H1 (cell line): Measurements from ENCODE around the gene SLC5A9. TPM values are rescaled to one million over a fixed set of nuclear protein-coding genes. Genes with fewer than 3 reads are reported as not detected.

Experiments
- CTCF ChIA-PET: fragments of 300-600 bp; sonication (Branson Sonifier 250); formaldehyde crosslinking; loops from one replicate; lab custom pipeline; 2021; ENCODE audit not compliant: partially characterized antibody; lab: Charles Lee
- POLR2A ChIA-PET: fragments of 300-600 bp; sonication (Branson Sonifier 250); formaldehyde crosslinking; loops from one replicate; lab custom pipeline; 2021; ENCODE audit warnings: inconsistent platforms; ENCODE audit not compliant: partially characterized antibody; lab: Charles Lee
- DNase-seq, 2 experiments: peaks; one replicate each; pipeline versions ENCODE4 v3.0.0 to v3.0.0-alpha.2; 2010 to 2022; ENCODE audit warnings: low spot score in 2 of 2, low read depth in 1 of 2, mixed read lengths in 1 of 2
- FAIRE-seq: peaks from 2 replicates; lab custom pipeline; 2011; peaks lifted over from hg19 to GRCh38; lab: Jason Lieb, UNC
- H2AFZ ChIP-seq: 2 replicates; pipeline ENCODE4 v1.8.1; 2012; ENCODE audit warnings: low read length, inconsistent platforms
- H2AK5ac ChIP-seq: 2 replicates; pipeline ENCODE4 v1.6.1; 2013; ENCODE audit warnings: low read depth, low read length
- H2BK120ac ChIP-seq: replicated peaks from 2 replicates; pipeline ENCODE3; 2013; ENCODE audit warnings: low read depth, low read length, inconsistent platforms
- H2BK12ac ChIP-seq: 2 replicates; pipeline ENCODE4 v1.6.1; 2013; ENCODE audit warnings: low read depth, low read length
- H2BK15ac ChIP-seq: 2 replicates; pipeline ENCODE4 v1.6.1; 2013; ENCODE audit warnings: low read length
- H2BK20ac ChIP-seq: 2 replicates; pipeline ENCODE4 v1.6.1; 2013; ENCODE audit warnings: low read length
- H2BK5ac ChIP-seq: 2 replicates; pipeline ENCODE4 v1.6.1; 2013; ENCODE audit warnings: low read depth, low read length
- H3K14ac ChIP-seq: 2 replicates; pipeline ENCODE4 v1.6.1; 2013; ENCODE audit warnings: inconsistent platforms; ENCODE audit not compliant: insufficient read length
- H3K18ac ChIP-seq: 2 replicates; pipeline ENCODE4 v1.6.1; 2013; ENCODE audit warnings: low read length; ENCODE audit errors: extremely low read depth
- H3K23ac ChIP-seq: 2 replicates; pipeline ENCODE4 v1.6.1; 2013; ENCODE audit warnings: inconsistent platforms; ENCODE audit not compliant: insufficient read length
- H3K23me2 ChIP-seq: 2 replicates; pipeline ENCODE4 v1.6.1; 2013; ENCODE audit warnings: low read depth, low read length
- H3K27ac ChIP-seq: 2 replicates; pipeline ENCODE4 v1.6.1; 2011; ENCODE audit warnings: low read depth, low read length, inconsistent platforms
- H3K27me3 ChIP-seq, 4 experiments: replicated peaks in 1 of 4; 1 replicate in 1 of 4; 2 replicates in 3 of 4; pipeline versions ENCODE4 v1.6.1 to v1.8.1; 2011 to 2013; ENCODE audit warnings: low read length in 3 of 4, mild to moderate bottlenecking in 3 of 4, inconsistent platforms in 2 of 4, mixed read lengths in 2 of 4, moderate library complexity in 1 of 4; ENCODE audit not compliant: control insufficient read depth in 3 of 4, insufficient read depth in 3 of 4; ENCODE audit errors: extremely low read depth in 1 of 4
- H3K36me3 ChIP-seq, 4 experiments: 2 replicates each; pipeline versions ENCODE4 v1.6.1 to v1.8.1; 2011 to 2013; ENCODE audit warnings: mild to moderate bottlenecking in 4 of 4, low read length in 3 of 4, moderate library complexity in 2 of 4, control low read depth in 1 of 4, inconsistent platforms in 1 of 4; ENCODE audit not compliant: insufficient read depth in 4 of 4, control insufficient read depth in 2 of 4
- H3K4ac ChIP-seq: replicated peaks from 2 replicates; pipeline ENCODE3; 2013; ENCODE audit warnings: low read length, low read depth, mixed read lengths, inconsistent platforms; ENCODE audit not compliant: insufficient read length
- H3K4me1 ChIP-seq, 4 experiments: replicated peaks in 1 of 4; 1 replicate in 1 of 4; 2 replicates in 3 of 4; pipeline versions ENCODE4 v1.6.1 to v1.8.1; 2011 to 2013; ENCODE audit warnings: low read length in 3 of 4, inconsistent platforms in 2 of 4, mixed read lengths in 1 of 4; ENCODE audit not compliant: insufficient read depth in 4 of 4, control insufficient read depth in 3 of 4
- H3K4me2 ChIP-seq, 2 experiments: 2 replicates each; pipeline versions ENCODE4 v1.6.1 to v1.8.1; 2011 to 2013; ENCODE audit warnings: low read depth in 2 of 2, low read length in 2 of 2, control low read depth in 1 of 2, inconsistent platforms in 1 of 2, mild to moderate bottlenecking in 1 of 2; ENCODE audit not compliant: insufficient read depth in 1 of 2
- H3K4me3 ChIP-seq, 4 experiments: fragments of 200-600, 300-600 bp in 1 of 4; sonication (generic), shearing (Covaris generic), sonication (Bioruptor Twin) in 1 of 4; 2 replicates each; pipeline versions ENCODE4 v1.5.1 to v1.8.1; 2011 to 2016; ENCODE audit warnings: low read length in 4 of 4, low read depth in 3 of 4, control low read depth in 2 of 4, inconsistent platforms in 2 of 4, mild to moderate bottlenecking in 2 of 4, mixed read lengths in 1 of 4, moderate library complexity in 1 of 4; ENCODE audit not compliant: insufficient read depth in 2 of 4; ENCODE audit errors: extremely low read depth in 1 of 4
- H3K56ac ChIP-seq: replicated peaks from 2 replicates; pipeline ENCODE3; 2013; ENCODE audit warnings: low read depth, mild to moderate bottlenecking, mixed read lengths, low read length, inconsistent platforms; ENCODE audit not compliant: insufficient read length
- H3K79me1 ChIP-seq: 2 replicates; pipeline ENCODE4 v1.6.1; 2013; ENCODE audit warnings: low read depth, low read length, control low read depth
- H3K79me2 ChIP-seq, 2 experiments: 2 replicates each; pipeline versions ENCODE4 v1.6.1 to v1.8.1; 2012 to 2013; ENCODE audit warnings: low read length in 2 of 2, mild to moderate bottlenecking in 2 of 2, inconsistent platforms in 1 of 2; ENCODE audit not compliant: insufficient read depth in 2 of 2, control insufficient read depth in 1 of 2
- H3K9ac ChIP-seq, 4 experiments: replicated peaks in 1 of 4; 1 replicate in 1 of 4; 2 replicates in 3 of 4; pipeline versions ENCODE4 v1.6.1 to v1.8.1; 2011 to 2013; ENCODE audit warnings: low read depth in 3 of 4, low read length in 3 of 4, control low read depth in 2 of 4, mild to moderate bottlenecking in 2 of 4, moderate library complexity in 2 of 4, inconsistent platforms in 1 of 4; ENCODE audit errors: extremely low read depth in 1 of 4
- H3K9me3 ChIP-seq, 2 experiments: 2 replicates each; pipeline versions ENCODE4 v1.6.1 to v1.8.1; 2012 to 2013; ENCODE audit warnings: mild to moderate bottlenecking in 2 of 2, moderate library complexity in 2 of 2, control low read depth in 1 of 2, inconsistent platforms in 1 of 2, low read depth in 1 of 2, low read length in 1 of 2, mixed read lengths in 1 of 2; ENCODE audit not compliant: insufficient read depth in 2 of 2
- H4K20me1 ChIP-seq, 2 experiments: replicated peaks in 1 of 2; 2 replicates each; pipeline versions ENCODE3 to v1.8.1; 2011 to 2013; ENCODE audit warnings: inconsistent platforms in 2 of 2, low read length in 2 of 2, mild to moderate bottlenecking in 1 of 2; ENCODE audit not compliant: insufficient read depth in 2 of 2, control insufficient read depth in 1 of 2
- H4K5ac ChIP-seq: 2 replicates; pipeline ENCODE4 v1.6.1; 2013; ENCODE audit warnings: low read length, low read depth, mixed read lengths, inconsistent platforms; ENCODE audit not compliant: insufficient read length
- H4K8ac ChIP-seq: 2 replicates; pipeline ENCODE4 v1.8.0; 2013; ENCODE audit warnings: mild to moderate bottlenecking, moderate library complexity, low read length, inconsistent platforms; ENCODE audit not compliant: insufficient read depth; ENCODE audit errors: extremely low read depth
- H4K91ac ChIP-seq: replicated peaks from 2 replicates; pipeline ENCODE3; 2013; ENCODE audit warnings: low read length, mixed read lengths, inconsistent platforms; ENCODE audit not compliant: insufficient read length
- BCL11A ChIP-seq, 2 experiments: IDR thresholded peaks; one replicate each; pipeline ENCODE4 v1.6.1; 2011; ENCODE audit warnings: low read depth in 2 of 2, low read length in 2 of 2, mild to moderate bottlenecking in 2 of 2
- CEBPB ChIP-seq: IDR thresholded peaks from 2 replicates; pipeline ENCODE4 v1.6.1; 2012; ENCODE audit warnings: low read depth, low read length
- CREB1 ChIP-seq: IDR thresholded peaks from 2 replicates; pipeline ENCODE4 v1.6.1; 2012; ENCODE audit warnings: inconsistent platforms
- CTBP2 ChIP-seq: IDR thresholded peaks from 2 replicates; pipeline ENCODE4 v1.7.0; 2011; ENCODE audit warnings: borderline replicate concordance, mild to moderate bottlenecking, moderate library complexity, mixed read lengths, low read length; ENCODE audit not compliant: insufficient read depth, insufficient read length
- HDAC2 ChIP-seq, 2 experiments: fragments of 300-600 bp in 1 of 2; sonication (generic) in 1 of 2; IDR thresholded peaks; 2 replicates each; pipeline ENCODE4 v1.6.1; 2011 to 2012; ENCODE audit warnings: low read depth in 2 of 2, low read length in 2 of 2, mild to moderate bottlenecking in 2 of 2, moderate library complexity in 2 of 2, borderline replicate concordance in 1 of 2, inconsistent platforms in 1 of 2
- JUND ChIP-seq: IDR thresholded peaks from 2 replicates; pipeline ENCODE4 v1.6.1; 2011; ENCODE audit warnings: mild to moderate bottlenecking, improper control_type of control experiment, low read length
- KDM5A ChIP-seq: fragments of 200-600 bp; IDR thresholded peaks from 2 replicates; pipeline ENCODE4 v1.7.1; 2012; ENCODE audit warnings: mild to moderate bottlenecking, low read length, inconsistent platforms, mixed read lengths
- NANOG ChIP-seq: IDR thresholded peaks from 2 replicates; pipeline ENCODE4 v1.6.1; 2011; ENCODE audit warnings: low read length, low read depth, mild to moderate bottlenecking, inconsistent platforms; ENCODE audit not compliant: insufficient read depth, poor library complexity, severe bottlenecking
- POLR2AphosphoS5 ChIP-seq: IDR thresholded peaks from 2 replicates; pipeline ENCODE4 v1.6.1; 2011; ENCODE audit warnings: low read depth, low read length
- SUZ12 ChIP-seq: fragments of 200-600 bp; sonication (generic); IDR thresholded peaks from 2 replicates; pipeline ENCODE4 v1.6.1; 2012; ENCODE audit warnings: mild to moderate bottlenecking, inconsistent platforms, low read length, moderate library complexity, mixed read lengths
- WGBS, 2 experiments: shearing (Covaris generic) in 1 of 2; methylation state at CpG; one replicate each; pipeline versions ENCODE4 v1.1.6 to v1.1.7; 2013 to 2015; ENCODE audit warnings: low lambda C conversion rate in 2 of 2, mixed read lengths in 2 of 2, inconsistent platforms in 1 of 2, low coverage in 1 of 2, missing lambda C conversion rate in 1 of 2; ENCODE audit not compliant: insufficient replicate concordance in 2 of 2, insufficient coverage in 1 of 2, insufficient read length in 1 of 2; ENCODE audit errors: extremely low coverage in 1 of 2, missing lambda C conversion rate in 1 of 2; 5-methylcytosine and 5-hydroxymethylcytosine counted together
- polyA plus RNA-seq, 7 experiments: library from polyadenylated mRNA; depleted of rRNA in 3 of 7; stranded (reverse) in 5 of 7; unstranded in 2 of 7; fragments of >200 nt in 5 of 7; fragments of 200-250 nt in 2 of 7; gene quantifications; 1 replicate in 5 of 7; 2 replicates in 1 of 7; 4 replicates in 1 of 7; pipeline versions ENCODE4 v1.2.1 to v1.2.3, GENCODE V29; 2011 to 2013; ENCODE audit warnings: missing spikeins in 2 of 7, mixed read lengths in 2 of 7
- total RNA-seq: library from RNA; stranded (reverse); fragmentation: NEBNext Ultra II Directional; extraction: Animal tissue kit (Norgen Biotek cat#: 25700); gene quantifications from 2 replicates; pipeline ENCODE4 v1.2.1, GENCODE V29; 2021

Gene SLC5A9
- total and polyA plus RNA-seq, 2 of the 8 experiments (the other 6 are each of a cell fraction or from before 2014, with no cell fraction given) = 0.03 TPM; not detected in 1

- Histone ChIP-seq H3K4me1 (no peaks in the 10 kb centered on the region), H3K79me2 (no peaks in the 10 kb centered on the region), H2BK20ac (0 out of 2 replicates have a peak overlapping the region, but pooled peaks have one; percentile 57), H2BK120ac (no peak overlapping the region), H3K56ac (no peak overlapping the region), H3K4me2 (no peak overlapping the region), H4K91ac (no peak overlapping the region), H3K4ac (no peak overlapping the region), H4K5ac (no peak overlapping the region), H2BK15ac (no peak overlapping the region; the same call in 1 of the 2 replicates), H2BK12ac (peak overlapping the region; percentile 55; the same call in 1 of the 2 replicates), H2AK5ac (no peak overlapping the region; the same call in 1 of the 2 replicates), H3K9ac (no peak overlapping the region), H3K14ac (no peak overlapping the region), H3K23ac (no peak overlapping the region), H3K36me3 (no peaks in the 10 kb centered on the region; a peak in 1 of 8 replicates), H3K9me3 (no peaks in the 10 kb centered on the region), H2AFZ (no peak overlapping the region), H3K27ac (no peak overlapping the region), H4K8ac (no peak overlapping the region), H2BK5ac (no peak overlapping the region), H3K23me2 (peaks cover 6% of the 10 kb centered on the region; the same call in 1 of the 2 replicates), H3K18ac (no peak overlapping the region), H3K27me3 (peaks cover 0 to 1% (median 0%) of the 10 kb centered on the region in 4 experiments; a peak in 1 of 7 replicates), H3K79me1 (no peaks in the 10 kb centered on the region), H4K20me1 (peaks cover 0 to 4% of the 10 kb centered on the region in 2 experiments), H3K4me3 (no peak overlapping the region)
- WGBS, 2 experiments = 74% methylated on average over 7 of the region's 7 CpGs; no CpG with 5 or more reads in 1 of the 2 experiments
- ChIA-PET POLR2A (no interaction called here), CTCF (interaction anchor here (0.9 to 4.7 kb wide), 6 partner anchors 13 to 307 kb away, joined by 3 to 30 read pairs (median 3); no protein-coding TSS in a partner anchor)
- no peak for FAIRE-seq
- no peak for DNase-seq
- TF ChIP-seq CREB1 (no peak), SUZ12 (no peak), JUND (no peak), CEBPB (no peak), BCL11A (IDR thresholded peaks at IDR 0.05; ENCODE audit: low read depth in 2 of 2, low read length in 2 of 2) (no peak), POLR2AphosphoS5 (no peak), CTBP2 (no peak), KDM5A (no peak), HDAC2 (IDR thresholded peaks at IDR 0.05; ENCODE audit: borderline replicate concordance in 1 of 2, low read depth in 2 of 2, low read length in 2 of 2) (no peak), NANOG (no peak)
- TF ChIP-seq, all 59 proteins: peak for 0
These were observed 1.1 kb downstream of the SLC5A9 start for GRCh38 chr1:48223366-48224240.
